SK-N-SH treated with all-trans-retinoic acid at 6 μM for 48 hours (cell line): ENCODE measurements around the gene GAL.

ENCODE experiments used
- ESRRG ChIP-seq: fragments of 250-450 bp; sonication (Bioruptor Pico); IDR thresholded peaks from 2 replicates; pipeline ENCODE4 v1.6.1; 2021; ENCODE audit warnings: mild to moderate bottlenecking
- ZFP30 ChIP-seq: fragments of 450-650 bp; formaldehyde crosslinking; IDR thresholded peaks from 2 replicates; pipeline ENCODE4 v1.5.0; 2022; ENCODE audit warnings: mild to moderate bottlenecking, moderate library complexity
- TF ChIP-seq, protein P1 (sequence below): fragments of 250-450 bp; sonication (Bioruptor Pico); IDR thresholded peaks from 2 replicates; pipeline ENCODE4 v1.5.1; 2021; ENCODE audit warnings: mild to moderate bottlenecking, moderate library complexity

DNA sequence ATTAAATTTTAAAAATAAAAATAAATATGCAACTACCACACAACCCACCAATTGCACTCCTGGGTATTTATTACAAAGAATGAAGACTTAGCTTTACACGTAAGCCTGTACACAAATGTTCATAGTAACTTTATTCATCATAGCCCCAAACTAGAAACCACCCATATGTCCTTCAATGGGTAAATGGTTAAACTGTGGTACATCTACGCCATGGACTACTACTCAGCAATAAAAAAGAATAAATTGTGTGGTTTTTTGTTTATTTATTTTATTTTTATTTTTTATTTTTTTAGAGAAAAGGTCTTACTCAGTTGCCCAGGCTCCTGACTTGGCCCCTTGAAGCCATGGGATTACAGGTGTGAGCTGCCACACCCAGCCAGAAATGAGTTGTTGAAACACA lies 14.6 kb downstream of the GAL start:
- TF ChIP-seq, protein P1, sequence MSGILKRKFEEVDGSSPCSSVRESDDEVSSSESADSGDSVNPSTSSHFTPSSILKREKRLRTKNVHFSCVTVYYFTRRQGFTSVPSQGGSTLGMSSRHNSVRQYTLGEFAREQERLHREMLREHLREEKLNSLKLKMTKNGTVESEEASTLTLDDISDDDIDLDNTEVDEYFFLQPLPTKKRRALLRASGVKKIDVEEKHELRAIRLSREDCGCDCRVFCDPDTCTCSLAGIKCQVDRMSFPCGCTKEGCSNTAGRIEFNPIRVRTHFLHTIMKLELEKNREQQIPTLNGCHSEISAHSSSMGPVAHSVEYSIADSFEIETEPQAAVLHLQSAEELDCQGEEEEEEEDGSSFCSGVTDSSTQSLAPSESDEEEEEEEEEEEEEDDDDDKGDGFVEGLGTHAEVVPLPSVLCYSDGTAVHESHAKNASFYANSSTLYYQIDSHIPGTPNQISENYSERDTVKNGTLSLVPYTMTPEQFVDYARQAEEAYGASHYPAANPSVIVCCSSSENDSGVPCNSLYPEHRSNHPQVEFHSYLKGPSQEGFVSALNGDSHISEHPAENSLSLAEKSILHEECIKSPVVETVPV (CRISPR knock-in tag) = no peak
- TF ChIP-seq ESRRG (CRISPR knock-in tag) (no peak), ZFP30 (CRISPR knock-in tag) (no peak)
